ENCODE data around the gene SLC28A1. TPM values are rescaled to one million over a fixed set of nuclear protein-coding genes. Genes with fewer than 3 reads are reported as not detected.

The SLC28A1 gene
- polyA plus RNA-seq, 1 of the 3 experiments (the other 2 are of a cell fraction), result not detected

DNA sequence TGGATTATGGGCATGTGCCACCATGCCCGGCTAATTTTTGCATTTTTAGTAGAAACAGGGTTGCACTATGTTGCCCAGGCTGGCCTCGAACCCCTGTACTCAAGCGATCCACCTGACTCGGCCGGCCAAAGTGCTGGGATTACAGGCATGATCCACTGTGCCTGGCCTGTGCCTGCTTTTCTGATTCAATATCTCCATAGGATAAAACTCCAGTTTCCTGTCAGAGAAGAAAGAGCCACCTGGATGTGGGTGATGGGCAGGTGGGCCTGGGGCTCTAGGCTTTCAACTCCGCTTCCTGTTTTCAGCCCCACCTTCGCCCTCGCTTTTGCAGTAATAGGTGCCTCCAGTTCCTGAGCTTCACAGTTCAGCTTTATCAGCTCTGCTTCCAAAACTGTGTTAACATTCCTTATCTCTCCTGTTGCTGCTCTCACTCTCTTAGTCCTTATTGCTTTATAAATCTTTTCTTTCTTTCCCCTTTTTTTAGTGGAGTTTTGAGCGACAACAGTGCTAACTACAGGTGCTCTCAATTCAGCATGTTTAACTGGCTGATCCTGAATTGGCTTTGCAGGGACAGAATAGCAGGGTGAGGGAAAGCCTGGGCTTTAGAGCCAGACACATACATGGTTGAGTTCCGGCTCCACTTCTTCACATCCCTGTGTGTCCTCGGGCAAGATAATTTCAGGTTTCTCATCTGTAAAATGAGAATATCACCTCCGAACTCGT is 76.1 kb downstream of the SLC28A1 start:
- H3K4me1 ChIP-seq (ENCODE audit: control insufficient read depth in 1 of 2, insufficient read depth in 2 of 2, low read depth in 1 of 2, low read length in 1 of 2), result peaks cover 2 to 25% of the 10 kb centered on the region in 2 experiments; a peak in 2 of 4 replicates
- no peaks in the 10 kb centered on the region for H3K9me3 ChIP-seq
- H3K36me3 ChIP-seq (replicated peaks in 1 of 2; ENCODE audit: control insufficient read depth in 1 of 2, insufficient read depth in 2 of 2, low read length in 1 of 2), result no peaks in the 10 kb centered on the region
- peaks cover 19% of the 10 kb centered on the region for H3F3A ChIP-seq (replicated peaks; ENCODE audit: insufficient read depth)
- peak overlapping the region; percentile 37; the same call in 1 of the 2 replicates for H3K4me2 ChIP-seq
- TF ChIP-seq FOXM1 (IDR thresholded peaks at IDR 0.05; ENCODE audit: low read depth) (no peak), TEAD4 (IDR thresholded peaks at IDR 0.05; ENCODE audit: borderline replicate concordance, insufficient read depth) (no peak), RAD21 (IDR thresholded peaks at IDR 0.05; ENCODE audit: low read length) (no peak), CTCF (IDR thresholded peaks at IDR 0.05) (no peak), FOXJ3 (CRISPR knock-in tag; IDR thresholded peaks at IDR 0.05) (no peak), TAF1 (IDR thresholded peaks at IDR 0.05; ENCODE audit: borderline replicate concordance, low read depth, low read length) (no peak)
- TF ChIP-seq, protein P1, sequence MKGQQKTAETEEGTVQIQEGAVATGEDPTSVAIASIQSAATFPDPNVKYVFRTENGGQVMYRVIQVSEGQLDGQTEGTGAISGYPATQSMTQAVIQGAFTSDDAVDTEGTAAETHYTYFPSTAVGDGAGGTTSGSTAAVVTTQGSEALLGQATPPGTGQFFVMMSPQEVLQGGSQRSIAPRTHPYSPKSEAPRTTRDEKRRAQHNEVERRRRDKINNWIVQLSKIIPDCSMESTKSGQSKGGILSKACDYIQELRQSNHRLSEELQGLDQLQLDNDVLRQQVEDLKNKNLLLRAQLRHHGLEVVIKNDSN (IDR thresholded peaks at IDR 0.05; ENCODE audit: borderline replicate concordance, low read depth), result no peak
- H3K9ac ChIP-seq, result no peak overlapping the region
- H3K27ac ChIP-seq (ENCODE audit: low read depth in 2 of 2, low read length in 1 of 2), result peak overlapping the region in 1 of 2 experiments; percentile 60; a peak in 2 of 4 replicates
- no peaks in the 10 kb centered on the region for H3K27me3 ChIP-seq (ENCODE audit: insufficient read depth)
- 91% methylated on average over 13 of the region's 13 CpGs for WGBS (ENCODE audit: low lambda C conversion rate)
- H3K9me2 ChIP-seq, result no peaks in the 10 kb centered on the region
- H3K4me3 ChIP-seq (ENCODE audit: low read depth in 2 of 2, low read length in 1 of 2), result no peak overlapping the region
- H3K79me2 ChIP-seq (ENCODE audit: insufficient read depth), result no peaks in the 10 kb centered on the region
- no peaks in the 10 kb centered on the region for H4K20me1 ChIP-seq (ENCODE audit: insufficient read depth)
- ChIA-PET CTCF (no interaction called here), POLR2A (interaction anchor here (0.6 kb wide), 1 partner anchor 330 kb away, joined by 5 read pairs; no protein-coding TSS in a partner anchor)
- no peak for DNase-seq
- H2AFZ ChIP-seq (ENCODE audit: low read depth), result 0 out of 2 replicates have a peak overlapping the region, but pooled peaks have one; percentile 43

DNA sequence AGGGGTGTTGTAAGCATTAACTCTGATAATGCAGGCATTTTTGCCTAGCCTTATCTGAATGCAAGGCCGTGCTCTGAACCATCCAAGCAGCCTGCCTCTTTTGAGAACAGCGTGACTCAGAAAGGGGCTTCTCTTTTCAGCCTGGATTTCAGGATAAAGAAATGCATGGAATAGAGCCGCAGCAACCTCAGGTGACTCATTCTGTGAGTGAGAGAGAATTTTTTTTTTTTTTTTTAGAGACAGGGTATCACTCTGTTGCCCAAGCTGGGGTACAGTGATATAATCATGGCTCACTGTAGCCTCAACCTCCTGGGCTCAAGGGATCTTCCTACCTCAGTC is 76.6 kb downstream of the SLC28A1 start:
- 0 out of 2 replicates have a peak overlapping the region, but pooled peaks have one; percentile 43 for H2AFZ ChIP-seq (ENCODE audit: low read depth)
- H3K9me3 ChIP-seq, result no peaks in the 10 kb centered on the region
- no peaks in the 10 kb centered on the region for H3K36me3 ChIP-seq (replicated peaks in 1 of 2; ENCODE audit: control insufficient read depth in 1 of 2, insufficient read depth in 2 of 2, low read length in 1 of 2)
- no peaks in the 10 kb centered on the region for H3K27me3 ChIP-seq (ENCODE audit: insufficient read depth)
- peaks cover 0 to 20% of the 10 kb centered on the region in 2 experiments; a peak in 2 of 4 replicates for H3K4me1 ChIP-seq (ENCODE audit: control insufficient read depth in 1 of 2, insufficient read depth in 2 of 2, low read depth in 1 of 2, low read length in 1 of 2)
- WGBS (ENCODE audit: low lambda C conversion rate), result 47% methylated on average over 3 of the region's 3 CpGs
- no peak for DNase-seq
- no peak overlapping the region for H3K9ac ChIP-seq
- peak overlapping the region in 1 of 2 experiments; percentile 60; a peak in 2 of 4 replicates for H3K27ac ChIP-seq (ENCODE audit: low read depth in 2 of 2, low read length in 1 of 2)
- H3F3A ChIP-seq (replicated peaks; ENCODE audit: insufficient read depth), result peaks cover 19% of the 10 kb centered on the region
- peak overlapping the region; percentile 37; the same call in 1 of the 2 replicates for H3K4me2 ChIP-seq
- H4K20me1 ChIP-seq (ENCODE audit: insufficient read depth), result no peaks in the 10 kb centered on the region
- H3K9me2 ChIP-seq, result no peaks in the 10 kb centered on the region
- CTCF ChIA-PET, result no interaction called here
- no peaks in the 10 kb centered on the region for H3K79me2 ChIP-seq (ENCODE audit: insufficient read depth)
- POLR2A ChIA-PET, result no interaction called here
- no peak overlapping the region for H3K4me3 ChIP-seq (ENCODE audit: low read depth in 2 of 2, low read length in 1 of 2)
- TF ChIP-seq TAF1 (IDR thresholded peaks at IDR 0.05; ENCODE audit: borderline replicate concordance, low read depth, low read length), result no peak
- no peak for TF ChIP-seq TEAD4 (IDR thresholded peaks at IDR 0.05; ENCODE audit: borderline replicate concordance, insufficient read depth)
- no peak for TF ChIP-seq RCOR1 (IDR thresholded peaks at IDR 0.05; ENCODE audit: low read length)
- no peak; the same call in 1 of the 2 replicates for TF ChIP-seq NFIC (IDR thresholded peaks at IDR 0.05; ENCODE audit: borderline replicate concordance)
- no peak for TF ChIP-seq EP300 (IDR thresholded peaks at IDR 0.05; ENCODE audit: borderline replicate concordance in 1 of 2, low read depth in 1 of 2, low read length in 1 of 2)
- 0 out of 2 replicates have a peak, but pooled peaks have one; percentile 30 for TF ChIP-seq MAX (IDR thresholded peaks at IDR 0.05; ENCODE audit: low read depth)
- no peak for TF ChIP-seq CHD2 (IDR thresholded peaks at IDR 0.05; ENCODE audit: low read length, partially characterized antibody)
- no peak for TF ChIP-seq FOXM1 (IDR thresholded peaks at IDR 0.05; ENCODE audit: low read depth)
- no peak for TF ChIP-seq RAD21 (IDR thresholded peaks at IDR 0.05; ENCODE audit: low read length)
- no peak for TF ChIP-seq POLR2AphosphoS5 (IDR thresholded peaks at IDR 0.05; ENCODE audit: low read depth, low read length)
- TF ChIP-seq, protein P1 (IDR thresholded peaks at IDR 0.05; ENCODE audit: borderline replicate concordance, low read depth), result no peak
- TF ChIP-seq REST (IDR thresholded peaks at IDR 0.05; ENCODE audit: low read depth, low read length), result no peak
- no peak for TF ChIP-seq ELF1 (IDR thresholded peaks at IDR 0.05)
- 0 out of 2 replicates have a peak, but pooled peaks have one; percentile 8 for TF ChIP-seq PBX3 (IDR thresholded peaks at IDR 0.05)

All from SK-N-SH (cell line).